ENCODE results near the gene UTP25. TPM values are rescaled to one million over a fixed set of nuclear protein-coding genes. Genes with fewer than 3 reads are reported as not detected.

Gene UTP25
- total RNA-seq, 2 donors from 2014 or later = 3.0 to 4.4 TPM

- DNase-seq (no peak), ATAC-seq (no peak)
- intact Hi-C loops (cut with DNase I) = no loop called here
Measured at GRCh38 chr1:209803568-209803967, 24.2 kb upstream of the UTP25 start.

GRCh38 chr1:209805341-209805781, 22.4 kb upstream of the UTP25 start:
- intact Hi-C loops (cut with DNase I) = no loop called here
- peak in 1 of 2 donors; percentile 2 for ATAC-seq

GRCh38 chr1:209805875-209806760, 21.7 kb upstream of the UTP25 start, which contains the start of gene IRF6:
Gene IRF6, minus strand, starts transcription at chr1:209806142. Its CDS starts 4,729 bp downstream, at chr1:209801413.
- intact Hi-C loops (cut with DNase I) = no loop called here
- ATAC-seq (peak; percentile 79 to 81), DNase-seq (peak; percentile 87)

More at GRCh38 chr1:209805341-209805781, 22.4 kb upstream of the UTP25 start:
- DNase-seq = no peak

GRCh38 chr1:209807509-209807908, 20.3 kb upstream of the UTP25 start:
- intact Hi-C loops (cut with DNase I) = no loop called here
- no peak for DNase-seq
- no peak for ATAC-seq

GRCh38 chr1:209808059-209808581, 19.7 kb upstream of the UTP25 start:
- DNase-seq (peak; percentile 60), ATAC-seq (peak; percentile 83 to 90)

GRCh38 chr1:209809611-209810010, 18.2 kb upstream of the UTP25 start:
- no peak for DNase-seq
- no peak for ATAC-seq

More at GRCh38 chr1:209808059-209808581, 19.7 kb upstream of the UTP25 start:
- intact Hi-C loops (cut with DNase I) = no loop called here

GRCh38 chr1:209810783-209811182, 17.0 kb upstream of the UTP25 start:
- ATAC-seq = no peak
- intact Hi-C loops (cut with DNase I) = no loop called here
- no peak for DNase-seq

More at GRCh38 chr1:209809611-209810010, 18.2 kb upstream of the UTP25 start:
- intact Hi-C loops (cut with DNase I) = no loop called here

- ATAC-seq (no peak), DNase-seq (no peak)
- intact Hi-C loops (cut with DNase I) = no loop called here
Measured at GRCh38 chr1:209813902-209814301, 13.9 kb upstream of the UTP25 start.

- intact Hi-C loops (cut with DNase I) = no loop called here
- no peak for ATAC-seq
Measured at GRCh38 chr1:209815490-209815889, 12.3 kb upstream of the UTP25 start.

GRCh38 chr1:209815931-209816341, 11.8 kb upstream of the UTP25 start:
- DNase-seq (no peak), ATAC-seq (no peak)
- intact Hi-C loops (cut with DNase I) = no loop called here

More at GRCh38 chr1:209815490-209815889, 12.3 kb upstream of the UTP25 start:
- DNase-seq = no peak

GRCh38 chr1:209816923-209817322, 10.8 kb upstream of the UTP25 start:
- ATAC-seq = no peak
- no peak for DNase-seq
- intact Hi-C loops (cut with DNase I) = no loop called here

- no peak for ATAC-seq
Measured at GRCh38 chr1:209817691-209818090, 10.1 kb upstream of the UTP25 start.

GRCh38 chr1:209819058-209819457, 8.7 kb upstream of the UTP25 start:
- intact Hi-C loops (cut with DNase I) = no loop called here
- no peak for DNase-seq
- no peak for ATAC-seq

More at GRCh38 chr1:209817691-209818090, 10.1 kb upstream of the UTP25 start:
- intact Hi-C loops (cut with DNase I) = no loop called here
- DNase-seq = no peak

GRCh38 chr1:209820986-209821385, 6.8 kb upstream of the UTP25 start:
- DNase-seq (no peak), ATAC-seq (no peak)
- intact Hi-C loops (cut with DNase I) = loop anchor here in 1 of 2 donors (5.0 kb wide), 1 partner anchor 39 kb away; the partner anchor contains the start of gene C1orf74

GRCh38 chr1:209822706-209823105, 5.1 kb upstream of the UTP25 start:
- DNase-seq (no peak), ATAC-seq (no peak)
- intact Hi-C loops (cut with DNase I) = loop anchor here in 1 of 2 donors (5.0 kb wide), 1 partner anchor 40 kb away; the partner anchor contains the start of gene C1orf74

- intact Hi-C loops (cut with DNase I) = loop anchor here in 1 of 2 donors (5.0 kb wide), 1 partner anchor 41 kb away; the partner anchor contains the start of gene C1orf74
- peak in 1 of 2 donors; percentile 36 for ATAC-seq
- DNase-seq = no peak
Measured at GRCh38 chr1:209823143-209824041, 4.4 kb upstream of the UTP25 start.

- intact Hi-C loops (cut with DNase I) = no loop called here
- ATAC-seq (no peak), DNase-seq (no peak)
Measured at GRCh38 chr1:209825591-209826434, 2.0 kb upstream of the UTP25 start.

- ATAC-seq = no peak
- intact Hi-C loops (cut with DNase I) = no loop called here
- DNase-seq = no peak
Measured at GRCh38 chr1:209829716-209830115, 1.9 kb downstream of the UTP25 start.
